Smooth muscle cell (in vitro differentiated cells): Measurements from ENCODE around the gene RREB1. TPM values are rescaled to one million over a fixed set of nuclear protein-coding genes. Genes with fewer than 3 reads are reported as not detected.

ENCODE experiments used
- DNase-seq: peaks from one replicate; lab custom pipeline; 2025; ENCODE audit not compliant: unreplicated experiment; lab: John Stamatoyannopoulos, UW
- H2AFZ ChIP-seq: fragments of 200-600 bp; sonication (generic); 2 replicates; pipeline ENCODE4 v1.6.0; 2016; ENCODE audit warnings: antibody characterized with exemption, low read depth, mild to moderate bottlenecking
- H3F3A ChIP-seq: fragments of 200-600 bp; sonication (generic); 2 replicates; pipeline ENCODE4 v1.6.0; 2017; ENCODE audit warnings: antibody characterized with exemption, low read depth
- H3K27ac ChIP-seq: fragments of 200-600 bp; sonication (generic); 2 replicates; pipeline ENCODE4 v1.5.1; 2016; ENCODE audit warnings: low read depth, mild to moderate bottlenecking
- H3K27me3 ChIP-seq: fragments of 200-600 bp; sonication (generic); 2 replicates; pipeline ENCODE4 v1.6.1; 2016; ENCODE audit warnings: low read depth, mild to moderate bottlenecking
- H3K36me3 ChIP-seq: fragments of 200-600 bp; sonication (generic); 2 replicates; pipeline ENCODE4 v1.5.1; 2016; ENCODE audit warnings: low read depth
- H3K4me1 ChIP-seq: fragments of 200-600 bp; sonication (generic); 2 replicates; pipeline ENCODE4 v1.5.1; 2016; ENCODE audit warnings: low read depth
- H3K4me2 ChIP-seq: fragments of 200-600 bp; sonication (generic); 2 replicates; pipeline ENCODE4 v1.6.0; 2016; ENCODE audit warnings: mild to moderate bottlenecking
- H3K4me3 ChIP-seq: fragments of 200-600 bp; sonication (generic); 2 replicates; pipeline ENCODE4 v1.5.1; 2016; ENCODE audit warnings: mild to moderate bottlenecking
- H3K79me2 ChIP-seq: fragments of 200-600 bp; sonication (generic); 2 replicates; pipeline ENCODE4 v1.6.0; 2016; ENCODE audit warnings: low read depth, mild to moderate bottlenecking
- H3K9ac ChIP-seq: fragments of 200-600 bp; sonication (generic); 2 replicates; pipeline ENCODE4 v1.6.0; 2016; ENCODE audit warnings: low read depth
- H3K9me3 ChIP-seq: fragments of 200-600 bp; sonication (generic); replicated peaks from 2 replicates; pipeline ENCODE4 v1.5.1; 2016; ENCODE audit warnings: low read depth
- H4K20me1 ChIP-seq: fragments of 200-600 bp; sonication (generic); 2 replicates; pipeline ENCODE4 v1.6.0; 2016; ENCODE audit warnings: low read depth
- CTCF ChIP-seq: fragments of 200-600 bp; sonication (generic); IDR thresholded peaks from 2 replicates; pipeline ENCODE4 v1.5.1; 2017; ENCODE audit warnings: borderline replicate concordance, mild to moderate bottlenecking, antibody characterized with exemption; ENCODE audit not compliant: insufficient read depth, poor library complexity, severe bottlenecking
- WGBS: methylation state at CpG from one replicate; pipeline ENCODE4 v1.1.7; 2016; ENCODE audit warnings: low lambda C conversion rate; 5-methylcytosine and 5-hydroxymethylcytosine counted together
- polyA plus RNA-seq: library from polyadenylated mRNA; unstranded; fragments of >200 nt; fragmentation: Nextera tagmentation; extraction: Ambion mirVana; gene quantifications from 2 replicates; pipeline ENCODE4 v1.2.1, GENCODE V29; 2016
- total RNA-seq: library from RNA; depleted of rRNA; stranded (reverse); fragments of >200 nt; gene quantifications from 2 replicates; pipeline ENCODE4 v1.2.3, GENCODE V29; 2014

The RREB1 gene
- total and polyA plus RNA-seq, 2 experiments from 2014 or later, result 13.2 to 26.1 TPM

DNA sequence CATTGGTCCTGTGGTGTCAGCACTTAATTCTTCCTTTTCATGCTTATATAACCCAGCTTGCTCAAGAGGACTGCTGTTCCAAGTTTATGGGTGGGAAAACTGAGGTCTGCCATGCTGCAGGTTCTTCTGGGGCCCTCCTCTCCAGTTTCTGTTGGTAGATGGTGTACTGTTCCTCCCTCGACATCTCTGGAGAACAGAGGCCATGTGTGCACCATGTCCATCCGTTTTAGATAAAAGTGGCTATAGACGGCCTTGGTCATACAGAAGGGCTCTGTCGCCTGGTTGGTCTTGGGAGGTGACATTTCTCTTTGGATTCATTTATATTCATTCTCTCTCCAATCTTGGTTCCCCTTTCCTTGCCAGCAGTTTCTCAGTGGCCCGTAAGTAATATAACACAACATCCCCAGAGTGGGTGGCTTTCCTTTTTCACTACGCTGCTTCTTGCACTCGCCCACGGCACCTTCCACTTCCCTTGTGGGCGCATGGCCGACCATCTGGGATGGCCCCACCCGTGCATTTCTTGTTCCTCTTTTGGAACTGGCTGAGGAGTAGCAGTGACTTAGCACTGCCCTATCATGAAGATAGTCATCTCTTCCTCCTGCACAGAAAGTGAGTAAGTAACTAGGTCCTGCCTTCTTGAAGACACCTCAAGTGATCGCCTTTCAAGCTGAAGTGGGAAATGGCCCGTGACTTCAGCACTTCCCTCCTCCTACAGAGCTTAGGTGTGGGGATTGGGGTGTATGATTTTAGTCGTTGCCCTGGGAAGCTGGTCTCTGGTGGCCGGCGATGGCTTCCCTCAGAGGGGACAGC is 94.2 kb downstream of the RREB1 start:
- Histone ChIP-seq H2AFZ (no peak overlapping the region), H3K4me2 (no peak overlapping the region), H3K36me3 (no peaks in the 10 kb centered on the region), H3K4me3 (no peak overlapping the region), H4K20me1 (peaks cover 82% of the 10 kb centered on the region), H3K27me3 (no peaks in the 10 kb centered on the region), H3K79me2 (no peaks in the 10 kb centered on the region), H3K27ac (no peak overlapping the region), H3K4me1 (no peaks in the 10 kb centered on the region), H3K9ac (no peak overlapping the region), H3K9me3 (no peaks in the 10 kb centered on the region), H3F3A (no peaks in the 10 kb centered on the region)
- no peak for TF ChIP-seq CTCF
- WGBS, result 94% methylated on average over 16 of the region's 16 CpGs
- DNase-seq, result no peak

DNA sequence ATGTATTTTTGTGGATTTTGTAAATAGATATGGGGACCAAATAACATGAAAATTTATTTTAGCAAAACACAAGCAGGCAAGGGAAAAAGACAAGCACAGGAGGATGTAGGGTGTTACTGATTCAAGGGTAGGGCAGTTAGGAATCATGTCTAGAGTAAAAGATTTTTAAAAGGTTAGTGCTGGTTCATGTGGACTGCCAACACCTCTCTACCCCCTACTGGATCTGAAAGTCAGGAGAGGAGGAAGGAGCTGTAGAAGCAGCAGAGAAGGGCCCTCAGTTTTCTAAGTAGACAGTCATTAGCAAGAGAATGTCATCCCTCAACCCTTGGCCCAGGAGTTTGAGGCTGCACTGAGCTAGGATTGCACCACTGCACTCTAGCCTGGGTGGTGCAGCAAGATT is 95.2 kb downstream of the RREB1 start:
- Histone ChIP-seq H3K27me3 (no peaks in the 10 kb centered on the region), H3K79me2 (no peaks in the 10 kb centered on the region), H2AFZ (no peak overlapping the region), H3K4me2 (no peak overlapping the region), H3K4me1 (no peaks in the 10 kb centered on the region), H3K4me3 (no peak overlapping the region), H3F3A (no peaks in the 10 kb centered on the region), H3K27ac (no peak overlapping the region), H3K9me3 (no peaks in the 10 kb centered on the region), H3K36me3 (no peaks in the 10 kb centered on the region), H4K20me1 (peaks cover 80% of the 10 kb centered on the region), H3K9ac (no peak overlapping the region)
- DNase-seq, result no peak
- no peak for TF ChIP-seq CTCF

- TF ChIP-seq CTCF, result no peak
- H3K4me1 ChIP-seq, result no peaks in the 10 kb centered on the region
- no peaks in the 10 kb centered on the region for H3K9me3 ChIP-seq
- H3K79me2 ChIP-seq, result no peaks in the 10 kb centered on the region
- no peak for DNase-seq
- no peak overlapping the region for H3K9ac ChIP-seq
- 96% methylated on average over 8 of the region's 8 CpGs for WGBS
- no peak overlapping the region for H2AFZ ChIP-seq
- no peak overlapping the region for H3K4me2 ChIP-seq
- peaks cover 80% of the 10 kb centered on the region for H4K20me1 ChIP-seq
- no peaks in the 10 kb centered on the region for H3F3A ChIP-seq
- H3K27me3 ChIP-seq, result no peaks in the 10 kb centered on the region
- no peak overlapping the region for H3K27ac ChIP-seq
- H3K4me3 ChIP-seq, result no peak overlapping the region
- H3K36me3 ChIP-seq, result no peaks in the 10 kb centered on the region
Measured at GRCh38 chr6:7203939-7204338, 96.2 kb downstream of the RREB1 start.

DNA sequence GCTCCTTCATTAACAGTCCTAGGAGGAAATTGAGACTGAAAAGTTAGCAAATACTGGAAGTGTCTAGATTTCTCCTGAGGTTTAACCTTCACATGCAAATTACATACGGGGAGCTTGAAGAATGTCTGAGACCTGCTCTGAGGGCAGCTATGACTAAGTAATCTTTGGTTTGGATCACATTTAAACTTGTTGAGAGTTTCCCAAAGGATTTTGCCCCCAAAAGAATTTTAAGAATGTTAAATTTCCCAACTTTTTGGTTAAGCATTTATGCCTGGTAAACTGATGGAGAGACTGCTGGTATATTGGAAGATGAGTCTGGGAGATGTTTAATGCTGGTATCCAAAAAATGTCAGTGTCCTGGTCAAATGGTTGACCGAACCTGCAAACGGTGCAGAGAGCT is 97.0 kb downstream of the RREB1 start:
- H3K4me2 ChIP-seq, result no peak overlapping the region
- no peak overlapping the region for H2AFZ ChIP-seq
- H3K27ac ChIP-seq, result no peak overlapping the region
- no peak overlapping the region for H3K9ac ChIP-seq
- H3K27me3 ChIP-seq, result no peaks in the 10 kb centered on the region
- DNase-seq, result no peak
- no peaks in the 10 kb centered on the region for H3K36me3 ChIP-seq
- WGBS, result 70% methylated on average over 3 of the region's 3 CpGs
- H3K9me3 ChIP-seq, result no peaks in the 10 kb centered on the region
- H3K79me2 ChIP-seq, result no peaks in the 10 kb centered on the region
- H3K4me1 ChIP-seq, result no peaks in the 10 kb centered on the region
- peaks cover 78% of the 10 kb centered on the region for H4K20me1 ChIP-seq
- no peak overlapping the region for H3K4me3 ChIP-seq
- no peaks in the 10 kb centered on the region for H3F3A ChIP-seq
- TF ChIP-seq CTCF, result no peak
